ENCODE measurements around the gene ATCAY. TPM values are rescaled to one million over a fixed set of nuclear protein-coding genes. Genes with fewer than 3 reads are reported as not detected.

Gene ATCAY
- total RNA-seq, 4 donors from 2014 or later, result not detected

- no peak overlapping the region for H3K4me3 ChIP-seq
- H3K27ac ChIP-seq, result no peak overlapping the region
- no peaks in the 10 kb centered on the region for H3K4me1 ChIP-seq
- peaks cover 0 to 2% of the 10 kb centered on the region in 2 donors for H3K27me3 ChIP-seq
- WGBS, 2 donors, result 78 to 89% methylated on average over 6 of the region's 6 CpGs
- no peaks in the 10 kb centered on the region for H3K36me3 ChIP-seq
- TF ChIP-seq, protein P1, sequence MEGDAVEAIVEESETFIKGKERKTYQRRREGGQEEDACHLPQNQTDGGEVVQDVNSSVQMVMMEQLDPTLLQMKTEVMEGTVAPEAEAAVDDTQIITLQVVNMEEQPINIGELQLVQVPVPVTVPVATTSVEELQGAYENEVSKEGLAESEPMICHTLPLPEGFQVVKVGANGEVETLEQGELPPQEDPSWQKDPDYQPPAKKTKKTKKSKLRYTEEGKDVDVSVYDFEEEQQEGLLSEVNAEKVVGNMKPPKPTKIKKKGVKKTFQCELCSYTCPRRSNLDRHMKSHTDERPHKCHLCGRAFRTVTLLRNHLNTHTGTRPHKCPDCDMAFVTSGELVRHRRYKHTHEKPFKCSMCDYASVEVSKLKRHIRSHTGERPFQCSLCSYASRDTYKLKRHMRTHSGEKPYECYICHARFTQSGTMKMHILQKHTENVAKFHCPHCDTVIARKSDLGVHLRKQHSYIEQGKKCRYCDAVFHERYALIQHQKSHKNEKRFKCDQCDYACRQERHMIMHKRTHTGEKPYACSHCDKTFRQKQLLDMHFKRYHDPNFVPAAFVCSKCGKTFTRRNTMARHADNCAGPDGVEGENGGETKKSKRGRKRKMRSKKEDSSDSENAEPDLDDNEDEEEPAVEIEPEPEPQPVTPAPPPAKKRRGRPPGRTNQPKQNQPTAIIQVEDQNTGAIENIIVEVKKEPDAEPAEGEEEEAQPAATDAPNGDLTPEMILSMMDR (IDR thresholded peaks at IDR 0.05), result no peak
- TF ChIP-seq EP300 (IDR thresholded peaks at IDR 0.05) (no peak), POLR2A (IDR thresholded peaks at IDR 0.05) (no peak)
- H3K9me3 ChIP-seq, result peaks cover 0 to 50% (median 6%) of the 10 kb centered on the region in 4 donors
- no peak for DNase-seq (ENCODE audit: low spot score in 2 of 2)
These were observed 30.0 kb upstream of the ATCAY start for GRCh38 chr19:3850320-3850972.

DNA sequence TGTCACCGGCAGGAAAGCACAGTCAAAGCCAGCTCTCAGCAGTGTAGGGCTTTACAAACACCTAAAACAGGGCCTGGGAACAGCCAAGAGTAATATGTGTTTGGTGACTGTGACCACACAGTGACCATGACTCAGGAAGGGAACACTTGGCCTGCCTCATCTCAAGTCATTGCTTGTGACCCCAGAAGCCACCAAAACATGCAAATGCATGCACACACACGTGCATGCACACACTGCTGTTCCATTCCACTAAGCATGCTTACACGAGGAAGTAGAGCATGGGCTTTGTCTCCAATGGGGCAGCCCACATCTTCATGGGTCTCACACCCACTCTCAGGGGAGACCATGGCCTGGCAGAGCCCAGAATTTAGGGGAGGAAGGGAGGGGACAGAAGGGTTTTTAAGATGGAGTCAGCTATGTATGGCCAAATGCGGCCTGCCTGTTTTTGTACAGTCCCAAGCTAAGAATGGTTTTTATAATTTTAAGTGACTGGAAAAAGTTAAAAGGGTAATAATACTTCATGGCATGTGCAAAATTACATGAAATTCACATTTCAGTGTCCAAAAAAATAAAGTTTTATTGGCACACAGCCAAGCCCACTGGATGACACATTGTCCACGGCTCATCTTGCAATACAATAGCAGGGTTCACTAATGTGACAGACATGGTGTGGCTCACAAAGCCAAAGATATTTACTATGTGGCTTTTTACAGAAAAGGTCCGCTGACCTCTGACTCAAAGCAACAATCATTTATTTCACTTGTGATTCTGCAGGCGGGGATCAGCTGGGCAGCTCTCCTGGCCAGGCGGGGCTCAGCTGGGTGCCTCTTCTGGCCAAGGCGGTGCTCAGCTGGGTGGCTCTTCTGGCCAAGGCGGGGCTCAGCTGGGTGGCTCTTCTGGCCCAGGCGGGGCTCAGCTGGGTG, 29.0 kb upstream of the ATCAY start:
- no peak overlapping the region for H3K27ac ChIP-seq
- H3K4me3 ChIP-seq, result no peak overlapping the region
- 91 to 92% methylated on average over 11 of the region's 11 CpGs for WGBS, 2 donors
- H3K4me1 ChIP-seq, result no peaks in the 10 kb centered on the region
- TF ChIP-seq, protein P1 (IDR thresholded peaks at IDR 0.05), result no peak
- no peak for TF ChIP-seq EP300 (IDR thresholded peaks at IDR 0.05)
- no peak for TF ChIP-seq POLR2A (IDR thresholded peaks at IDR 0.05)
- H3K9me3 ChIP-seq, result peaks cover 0 to 56% (median 6%) of the 10 kb centered on the region in 4 donors
- DNase-seq (ENCODE audit: low spot score in 2 of 2), result no peak
- H3K36me3 ChIP-seq, result no peaks in the 10 kb centered on the region
- peaks cover 0 to 2% of the 10 kb centered on the region in 2 donors for H3K27me3 ChIP-seq

GRCh38 chr19:3852177-3852511, 28.3 kb upstream of the ATCAY start:
- Histone ChIP-seq H3K4me3 (no peak overlapping the region), H3K27me3 (peaks cover 0 to 2% of the 10 kb centered on the region in 2 donors), H3K4me1 (no peaks in the 10 kb centered on the region), H3K27ac (no peak overlapping the region), H3K36me3 (no peaks in the 10 kb centered on the region), H3K9me3 (peaks cover 0 to 50% (median 6%) of the 10 kb centered on the region in 4 donors)
- no peak for DNase-seq (ENCODE audit: low spot score in 2 of 2)
- TF ChIP-seq, protein P1 (IDR thresholded peaks at IDR 0.05), result no peak
- WGBS, 2 donors, result 56 to 100% methylated on average over 1 of the region's 1 CpG

- no peaks in the 10 kb centered on the region for H3K27me3 ChIP-seq
- no peaks in the 10 kb centered on the region for H3K4me1 ChIP-seq
- WGBS, 2 donors, result 58 to 76% methylated on average over 3 to 4 of the region's 4 CpGs
- no peaks in the 10 kb centered on the region for H3K36me3 ChIP-seq
- H3K4me3 ChIP-seq, result no peak overlapping the region
- H3K9me3 ChIP-seq, result peaks cover 0 to 44% (median 6%) of the 10 kb centered on the region in 4 donors
- TF ChIP-seq POLR2A (IDR thresholded peaks at IDR 0.05) (no peak), EP300 (IDR thresholded peaks at IDR 0.05) (no peak)
- TF ChIP-seq, protein P1 (IDR thresholded peaks at IDR 0.05), result no peak
- no peak overlapping the region for H3K27ac ChIP-seq
- no peak for DNase-seq (ENCODE audit: low spot score in 2 of 2)
These were observed 27.8 kb upstream of the ATCAY start for GRCh38 chr19:3852614-3853254.
